Stimulated activated naive CD4-positive, alpha-beta T cell (primary cell): ENCODE measurements around the gene ADGRB3.
"Not testable (repeated sequence)": the region's sequence is repeated elsewhere in the genome, so short reads cannot be mapped to it uniquely, and the experiment has no call there.

Experiments used
- DNase-seq, 6 experiments: peaks; one replicate each; lab custom pipeline; 2025; lab: John Stamatoyannopoulos, UW

The ADGRB3 gene

DNA sequence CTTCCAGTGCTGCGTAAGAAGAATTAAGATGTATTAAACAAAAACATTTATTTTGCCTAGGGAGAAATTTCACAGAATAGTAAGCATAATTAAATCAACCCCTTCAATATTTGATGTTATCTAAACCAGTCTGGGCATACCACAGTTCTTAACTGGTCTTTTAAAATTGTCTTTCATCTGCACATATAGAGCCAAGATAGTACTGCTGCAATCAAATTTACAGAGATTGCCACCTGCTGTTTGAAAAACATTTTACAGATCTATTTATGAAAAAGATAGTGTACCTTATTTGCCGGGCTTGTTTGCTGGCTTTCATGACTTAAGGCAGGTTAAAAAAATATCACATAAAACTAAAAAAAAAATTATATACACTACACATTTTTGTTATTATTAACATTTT is 323.2 kb downstream of the ADGRB3 start:
- DNase-seq, result no peak

- peak in 5 of 6 experiments; percentile 3 to 26 (median 23) for DNase-seq
Measured at GRCh38 chr6:68967549-68968300, 332.6 kb downstream of the ADGRB3 start.

DNA sequence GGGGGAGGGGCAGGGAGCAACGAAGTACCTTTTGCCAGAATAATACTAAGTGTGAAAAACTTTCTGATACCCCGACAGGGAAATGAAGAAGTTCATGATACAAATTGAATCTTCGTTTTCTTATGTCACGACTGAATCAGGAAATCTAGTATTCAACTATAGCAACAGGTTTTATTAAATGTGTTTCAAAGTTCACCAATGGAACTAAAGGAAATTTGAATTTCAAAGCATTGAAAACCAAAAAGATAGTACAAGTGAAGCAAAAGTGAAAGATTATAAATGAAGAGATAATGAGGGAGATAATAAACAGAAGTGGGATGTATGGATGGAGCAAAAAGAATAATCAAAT is 333.2 kb downstream of the ADGRB3 start:
- no peak for DNase-seq

DNA sequence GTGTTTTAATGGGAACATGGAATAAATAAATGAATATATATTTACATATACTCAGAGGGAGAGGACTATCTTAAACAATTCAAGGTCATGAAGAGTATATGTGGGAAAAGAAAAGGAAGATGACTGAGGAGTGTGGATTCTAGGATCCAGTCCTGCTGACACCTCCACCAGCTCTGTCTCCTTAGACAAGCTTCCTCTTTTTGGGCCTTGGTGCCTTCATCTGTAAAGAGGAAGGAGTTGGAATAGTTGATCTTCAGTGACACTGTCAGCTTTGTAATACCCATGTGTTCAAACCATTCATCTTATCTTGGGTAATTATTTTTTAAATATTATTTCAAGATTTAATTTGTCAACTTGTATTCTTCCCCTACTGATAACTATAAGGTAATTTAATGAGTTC is 338.0 kb downstream of the ADGRB3 start:
- DNase-seq, result no peak

DNA sequence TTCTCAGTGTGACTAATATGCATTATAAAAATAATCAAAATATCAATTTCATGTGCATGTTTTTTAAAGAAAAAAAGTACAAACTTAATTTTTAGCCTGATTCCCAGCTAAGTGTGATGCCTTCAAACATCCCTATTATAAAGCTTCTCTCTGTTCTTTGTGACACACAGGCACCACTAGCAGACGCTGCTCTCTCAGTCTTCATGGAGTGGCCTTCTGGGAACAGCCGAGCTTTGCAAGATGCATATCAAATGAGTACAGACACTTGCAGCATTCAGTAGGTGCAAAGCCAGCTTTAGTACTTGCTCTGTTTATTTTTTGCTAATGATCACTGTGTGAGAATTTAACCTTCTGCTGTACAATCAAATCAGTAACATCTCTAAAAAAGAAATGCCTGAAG is 340.0 kb downstream of the ADGRB3 start:
- no peak for DNase-seq

DNA sequence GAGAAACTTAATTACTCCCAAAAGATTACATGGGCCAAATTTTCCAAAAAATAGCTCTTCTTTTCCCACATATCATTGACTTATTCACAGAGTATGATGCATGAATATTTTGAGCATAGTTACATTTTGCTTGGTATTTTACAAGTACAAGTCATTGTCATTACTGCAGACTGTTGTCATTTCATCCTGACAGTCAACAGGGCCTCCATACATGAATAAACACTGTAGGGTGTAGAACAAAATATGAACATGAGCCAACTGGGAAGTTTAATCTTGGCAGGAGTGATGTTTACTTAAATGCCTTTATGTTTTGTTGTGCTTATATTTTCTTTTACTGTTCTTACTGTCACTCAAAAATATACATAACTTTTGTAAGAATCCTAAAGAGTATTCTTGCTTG is 340.7 kb downstream of the ADGRB3 start:
- no peak for DNase-seq

DNA sequence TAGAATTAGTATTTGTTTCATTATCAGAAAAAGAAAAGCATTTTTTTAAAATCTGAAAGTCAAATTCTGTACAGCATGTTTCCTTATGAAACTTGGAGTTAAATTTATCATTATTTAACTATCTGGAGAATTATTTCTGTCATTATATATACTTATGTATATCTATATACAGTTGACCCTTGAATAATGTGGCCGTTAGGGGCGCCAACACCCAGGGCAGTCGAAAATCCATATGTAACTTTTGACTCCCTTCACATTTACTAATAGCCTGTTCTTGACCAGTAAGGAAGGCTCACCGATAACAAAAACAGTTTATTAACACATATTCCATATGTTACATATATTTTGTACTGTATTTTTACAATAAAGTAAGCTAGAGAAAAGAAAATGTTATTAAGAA is 341.2 kb downstream of the ADGRB3 start:
- DNase-seq, result no peak

DNA sequence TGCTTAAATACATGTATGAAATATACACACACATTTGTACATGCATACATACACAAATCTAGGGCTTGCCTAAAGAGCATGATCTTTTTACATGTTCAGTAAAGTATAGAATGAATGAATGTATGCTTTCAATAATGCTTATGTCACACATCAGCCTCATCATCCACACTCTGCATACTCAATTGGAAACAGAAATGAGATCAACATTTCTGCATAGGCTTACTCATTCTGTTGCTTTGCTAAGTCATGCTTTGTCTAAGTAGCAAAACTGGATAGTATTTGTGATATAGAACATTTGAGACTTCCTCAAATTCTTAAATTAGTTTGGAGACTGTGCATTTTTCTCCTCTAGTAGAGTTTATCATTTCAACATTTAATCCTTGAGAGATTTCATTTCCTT is 343.3 kb downstream of the ADGRB3 start:
- no peak for DNase-seq

GRCh38 chr6:68981668-68982067 is 346.6 kb downstream of the ADGRB3 start:
- not testable (repeated sequence) for DNase-seq

DNA sequence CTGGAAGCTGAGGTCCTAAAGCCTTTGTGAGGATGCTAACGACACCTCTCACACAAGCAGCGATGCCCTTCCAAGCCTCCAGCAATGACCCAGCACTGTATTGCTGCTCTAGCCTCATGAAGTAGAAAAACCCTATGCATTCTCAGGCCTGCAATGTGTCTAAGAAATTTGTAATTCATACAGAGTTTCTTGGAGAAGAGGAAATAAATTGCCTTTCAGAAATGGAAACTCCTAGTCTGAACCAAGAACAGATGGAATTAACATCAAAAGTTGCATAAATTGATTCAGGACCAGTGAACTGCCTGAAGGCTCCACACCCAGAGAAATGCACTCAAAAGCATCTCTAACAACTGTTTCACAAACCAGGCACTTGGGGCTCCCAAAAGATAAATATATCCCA is 353.6 kb downstream of the ADGRB3 start:
- no peak for DNase-seq

- no peak for DNase-seq
Measured at GRCh38 chr6:68990317-68990716, 355.2 kb downstream of the ADGRB3 start.

DNA sequence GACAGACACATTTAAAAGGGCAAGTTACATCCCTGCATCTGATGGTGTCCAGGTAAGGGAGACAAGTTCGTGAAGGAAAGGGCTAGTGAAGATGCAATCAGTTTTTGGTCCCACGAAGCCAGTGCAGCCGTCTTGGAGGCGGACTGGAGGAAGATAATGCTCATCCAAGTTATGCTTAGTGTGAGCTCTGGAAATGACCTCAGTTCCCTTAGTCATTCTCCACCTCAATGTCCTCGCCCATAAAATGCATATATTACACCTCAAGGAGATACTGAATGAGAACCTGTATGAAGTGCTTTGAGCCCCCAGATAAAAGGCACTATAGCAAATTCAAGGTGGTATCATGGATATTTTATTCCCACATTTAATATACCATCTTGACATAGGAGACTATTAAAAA is 358.8 kb downstream of the ADGRB3 start:
- DNase-seq, result no peak

DNA sequence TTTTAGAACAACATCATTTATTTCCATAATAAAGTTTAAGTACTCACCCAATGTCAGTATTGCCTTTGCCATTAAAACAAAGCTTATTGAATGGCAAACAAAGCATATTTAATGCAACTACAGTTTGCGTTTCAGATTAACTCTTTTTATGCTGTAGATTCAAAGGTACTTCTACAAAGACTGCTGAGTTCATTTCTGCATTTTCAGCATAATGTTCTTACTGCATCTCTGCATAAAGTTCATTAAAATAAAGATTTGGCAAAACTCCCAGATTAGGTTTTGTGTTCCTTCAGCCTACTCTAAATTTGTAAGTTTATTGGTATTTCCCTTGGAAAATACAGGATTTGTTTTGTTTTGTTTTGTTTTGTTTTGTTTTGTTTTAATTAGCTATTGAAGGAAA is 359.4 kb downstream of the ADGRB3 start:
- no peak for DNase-seq

DNA sequence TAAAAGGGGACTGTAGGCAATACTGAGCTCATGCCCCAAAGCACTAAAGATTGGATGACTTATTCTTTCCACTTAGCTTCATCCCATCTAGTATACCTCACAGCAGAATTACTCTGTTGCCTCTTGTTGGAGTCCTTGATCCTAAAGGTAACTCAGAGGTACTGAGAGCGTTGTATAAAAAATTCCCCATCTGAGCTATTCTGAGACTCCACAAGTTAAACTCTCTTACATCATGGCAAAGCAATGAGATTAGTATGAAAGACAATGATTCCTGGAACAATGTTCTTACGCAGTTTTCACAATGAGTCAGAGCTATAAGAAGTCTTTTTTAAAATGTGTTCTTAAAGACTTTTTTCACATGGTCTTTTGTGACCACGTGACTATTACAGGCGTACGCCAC is 370.1 kb downstream of the ADGRB3 start:
- no peak for DNase-seq

DNA sequence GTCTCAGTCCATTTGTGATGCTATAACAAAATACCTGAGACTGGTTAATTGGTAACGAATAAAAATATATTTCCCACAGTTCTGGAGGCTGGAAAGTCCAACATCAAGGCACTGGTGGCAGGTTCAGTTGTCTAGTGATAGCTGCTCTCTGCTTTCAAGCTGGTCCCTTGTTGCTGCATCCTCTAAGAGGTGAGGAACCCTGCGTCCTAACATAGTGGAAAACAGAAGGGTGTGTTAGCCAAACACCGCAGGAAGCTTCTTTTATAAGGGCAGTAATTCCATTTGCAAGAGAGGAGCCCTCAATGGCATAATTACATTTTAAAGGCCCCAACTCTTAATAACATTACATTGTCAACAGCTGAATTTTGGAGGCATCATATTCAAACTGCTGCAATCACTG is 372.7 kb downstream of the ADGRB3 start:
- DNase-seq, result no peak

DNA sequence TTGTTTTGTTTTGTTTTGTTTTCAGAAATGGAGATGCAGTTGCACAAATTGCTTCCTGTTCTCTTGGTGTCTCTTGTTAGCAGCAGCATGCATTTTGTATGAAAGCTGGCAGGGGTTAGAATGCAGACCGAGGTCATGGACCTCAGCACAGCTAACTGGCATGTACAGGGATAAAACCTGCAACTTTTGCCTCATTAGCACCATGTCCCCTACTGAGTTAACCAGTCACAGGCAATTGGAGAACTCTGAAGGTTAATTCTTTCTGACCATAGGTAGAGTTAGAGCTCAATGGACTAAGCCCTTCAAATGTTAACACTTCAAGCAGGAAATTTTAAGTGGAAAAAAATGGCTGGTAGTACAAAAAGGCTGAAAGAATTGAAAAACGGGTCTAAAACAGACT is 377.1 kb downstream of the ADGRB3 start:
- DNase-seq, result no peak

DNA sequence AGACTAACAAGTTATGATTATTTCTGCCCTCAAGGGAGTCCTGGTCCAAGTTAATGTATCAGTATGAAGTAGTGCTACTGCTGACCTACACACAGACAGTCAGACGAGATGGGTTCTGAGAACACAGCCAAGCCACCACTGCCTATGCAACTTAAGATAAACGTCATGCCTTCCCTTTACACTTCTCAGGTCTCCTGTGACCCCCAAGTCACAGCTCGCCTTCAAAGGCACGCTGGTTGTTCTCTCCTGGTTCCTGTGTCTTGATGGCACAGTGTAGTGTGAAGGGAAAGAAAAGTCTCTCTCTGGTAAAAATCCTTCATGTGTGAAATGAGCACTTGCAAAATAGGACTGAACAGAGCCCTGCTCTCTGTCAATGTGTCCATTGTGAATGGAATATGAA is 377.8 kb downstream of the ADGRB3 start:
- DNase-seq, result no peak

DNA sequence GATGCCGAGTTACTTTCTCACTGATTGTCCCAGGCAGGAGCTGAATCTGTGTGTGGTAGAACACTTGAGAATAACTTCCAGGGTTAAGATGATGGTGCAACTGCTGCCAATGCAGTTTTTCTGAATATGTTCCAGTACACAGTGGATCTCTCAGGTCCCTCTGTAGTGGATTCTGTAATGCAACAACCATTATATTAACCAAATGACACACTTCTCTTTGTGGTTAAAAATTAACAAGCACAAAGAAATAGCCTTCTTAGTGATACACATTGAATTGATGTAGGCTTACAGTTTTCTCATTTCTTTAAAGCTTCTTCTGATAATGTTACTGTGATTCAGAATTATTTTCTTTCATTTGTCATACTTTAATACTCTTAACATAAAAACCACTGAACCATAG is 383.8 kb downstream of the ADGRB3 start:
- DNase-seq, result no peak

DNA sequence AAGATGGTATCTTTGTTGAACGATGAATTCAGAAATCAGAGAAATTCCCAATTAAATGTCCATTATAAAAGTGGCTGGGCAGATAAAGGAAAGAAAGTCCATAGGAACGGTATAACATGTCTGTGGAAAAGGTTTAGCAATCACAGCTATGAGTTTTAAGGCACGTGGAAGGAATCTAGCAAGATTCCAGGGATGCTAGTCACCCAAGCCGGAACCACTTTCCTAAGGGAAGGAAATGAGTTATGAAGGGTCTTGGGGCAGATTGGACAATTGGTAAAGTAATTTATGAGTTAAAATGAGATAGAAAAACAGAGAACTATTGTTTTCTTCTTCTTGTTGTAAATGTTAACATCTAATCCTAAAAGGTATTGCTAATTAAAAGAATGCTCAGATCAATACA is 384.8 kb downstream of the ADGRB3 start:
- no peak for DNase-seq

GRCh38 chr6:69022993-69023392 is 387.9 kb downstream of the ADGRB3 start:
- no peak for DNase-seq

DNA sequence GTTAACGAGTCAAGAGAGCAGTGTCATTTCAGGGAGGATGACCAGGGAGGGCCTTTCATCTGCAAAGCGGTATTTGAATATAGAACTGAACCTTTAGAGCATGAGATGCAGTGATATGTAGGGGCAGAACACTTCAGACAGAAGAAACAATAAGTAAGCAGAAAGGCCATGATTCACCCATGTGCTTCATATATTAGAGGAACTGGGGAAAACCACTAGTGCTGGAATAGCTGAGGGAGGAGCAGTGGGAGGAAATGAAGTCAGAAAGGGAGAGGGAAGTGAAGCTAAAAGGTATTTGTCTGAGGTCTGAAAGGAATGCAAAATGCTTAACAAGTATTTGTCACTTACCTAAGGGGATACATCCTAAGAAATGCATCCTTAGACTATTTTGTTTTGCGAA is 391.2 kb downstream of the ADGRB3 start:
- no peak for DNase-seq

DNA sequence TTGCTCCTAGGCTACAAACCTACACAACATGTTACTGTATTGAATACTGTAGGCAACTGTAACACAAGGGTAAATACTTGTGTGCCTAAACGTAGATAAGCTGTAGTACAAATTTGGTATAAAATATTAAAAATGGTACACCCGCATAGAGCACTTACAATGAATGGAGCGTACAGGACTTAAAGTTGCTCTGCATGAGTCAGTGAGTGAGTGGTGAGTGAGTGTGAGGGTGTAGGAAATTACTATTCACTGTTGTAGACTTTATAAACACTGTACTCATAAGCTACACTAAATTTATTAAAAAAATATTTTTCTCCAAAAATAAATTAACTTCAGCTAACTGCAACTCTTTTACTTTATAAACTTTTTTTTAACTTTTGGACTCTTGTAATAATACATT is 391.6 kb downstream of the ADGRB3 start:
- no peak for DNase-seq

GRCh38 chr6:69027861-69028260 is 392.8 kb downstream of the ADGRB3 start:
- DNase-seq, result no peak

DNA sequence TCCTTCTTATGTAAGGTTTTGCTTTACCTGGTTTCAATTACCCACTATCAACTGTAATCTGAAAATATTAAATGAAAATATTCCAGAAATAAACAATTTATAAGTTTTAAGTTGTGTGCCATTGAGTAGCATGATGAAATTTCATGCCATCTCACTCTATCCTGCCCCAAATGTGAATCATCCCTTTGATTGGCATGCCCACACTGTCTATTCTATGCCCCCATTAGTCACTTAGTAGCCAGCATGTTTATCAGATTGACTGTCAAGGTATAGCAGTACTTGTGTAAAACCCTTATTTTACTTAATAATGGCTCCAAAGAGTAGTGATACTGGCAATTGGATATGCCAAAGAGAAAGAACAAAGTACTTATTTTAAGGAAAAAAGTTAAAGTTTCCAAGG is 403.8 kb downstream of the ADGRB3 start:
- no peak for DNase-seq

- no peak for DNase-seq
Measured at GRCh38 chr6:69042297-69042696, 407.2 kb downstream of the ADGRB3 start.
